IMR-90 (cell line): ENCODE measurements around the gene CETN1. TPM values are rescaled to one million over a fixed set of nuclear protein-coding genes. Genes with fewer than 3 reads are reported as not detected.

Experiments used
- ATAC-seq: fragments of 200-7000 bp; cut with Tn5 transposase; 2 replicates; pipeline ENCODE4 v1.9.1; 2020; ENCODE audit warnings: low read depth, mild to moderate bottlenecking, moderate library complexity
- BruUV-seq: library from RNA; stranded (reverse); fragments of 400-500 nt; replicated peaks from 2 replicates; lab custom pipeline; 2021; lab: Mats Ljungman, UMichigan
- CTCF ChIA-PET: fragments of 300-600 bp; formaldehyde crosslinking; extraction: SDS; loops from one replicate; lab custom pipeline; 2021; ENCODE audit warnings: antibody characterized with exemption; lab: Yijun Ruan, JAX
- POLR2A ChIA-PET: fragments of 300-600 bp; sonication (Branson Sonifier 250); formaldehyde crosslinking; loops from one replicate; lab custom pipeline; 2022; ENCODE audit warnings: antibody characterized with exemption; ENCODE audit not compliant: unreplicated experiment; lab: Charles Lee
- DNase-seq: peaks from one replicate; pipeline ENCODE4 v3.0.0; 2013
- H2AFZ ChIP-seq: replicated peaks from 2 replicates; pipeline ENCODE3; 2013; ENCODE audit warnings: low read length, mild to moderate bottlenecking; ENCODE audit not compliant: poor library complexity
- H2AK5ac ChIP-seq: 2 replicates; pipeline ENCODE4 v1.6.1; 2013; ENCODE audit warnings: low read depth, low read length, inconsistent platforms
- H2AK9ac ChIP-seq: replicated peaks from 2 replicates; pipeline ENCODE3; 2013; ENCODE audit warnings: mild to moderate bottlenecking, low read depth, low read length, moderate library complexity; ENCODE audit not compliant: poor library complexity
- H2BK120ac ChIP-seq: 2 replicates; pipeline ENCODE4 v1.6.1; 2013; ENCODE audit warnings: low read depth, low read length, inconsistent platforms
- H2BK15ac ChIP-seq: 3 replicates; pipeline ENCODE4 v1.6.1; 2013; ENCODE audit warnings: low read depth, low read length, inconsistent platforms
- H2BK20ac ChIP-seq: 2 replicates; pipeline ENCODE4 v1.6.1; 2013; ENCODE audit warnings: low read depth, mild to moderate bottlenecking, inconsistent platforms, low read length, moderate library complexity
- H2BK5ac ChIP-seq: 2 replicates; pipeline ENCODE4 v1.6.1; 2013; ENCODE audit warnings: mild to moderate bottlenecking, low read depth, low read length, inconsistent platforms; ENCODE audit not compliant: poor library complexity, severe bottlenecking
- H3K14ac ChIP-seq: replicated peaks from 2 replicates; pipeline ENCODE4 v1.6.1; 2013; ENCODE audit warnings: low read depth, low read length, inconsistent platforms
- H3K18ac ChIP-seq: 2 replicates; pipeline ENCODE4 v1.6.1; 2013; ENCODE audit warnings: low read depth, low read length, control low read depth
- H3K23ac ChIP-seq: 2 replicates; pipeline ENCODE4 v1.6.1; 2013; ENCODE audit warnings: low read depth, low read length, inconsistent platforms
- H3K27ac ChIP-seq: 2 replicates; pipeline ENCODE4 v1.5.1; 2013; ENCODE audit warnings: mild to moderate bottlenecking, control low read depth, low read length; ENCODE audit not compliant: insufficient read depth
- H3K27me3 ChIP-seq: 2 replicates; pipeline ENCODE4 v1.6.1; 2013; ENCODE audit warnings: low read length; ENCODE audit not compliant: control insufficient read depth, insufficient read depth
- H3K36me3 ChIP-seq: 2 replicates; pipeline ENCODE4 v1.6.1; 2013; ENCODE audit warnings: low read length, mixed read lengths; ENCODE audit not compliant: control insufficient read depth, insufficient read depth
- H3K4ac ChIP-seq: 2 replicates; pipeline ENCODE4 v1.6.1; 2013; ENCODE audit warnings: low read depth, low read length, inconsistent platforms
- H3K4me1 ChIP-seq: 2 replicates; pipeline ENCODE4 v1.6.1; 2013; ENCODE audit warnings: low read length, mixed read lengths; ENCODE audit not compliant: control insufficient read depth, insufficient read depth
- H3K4me2 ChIP-seq: 2 replicates; pipeline ENCODE4 v1.6.1; 2013; ENCODE audit warnings: low read depth, mild to moderate bottlenecking, control low read depth, low read length, moderate library complexity
- H3K4me3 ChIP-seq: 2 replicates; pipeline ENCODE4 v1.5.1; 2013; ENCODE audit warnings: low read depth, mild to moderate bottlenecking, control low read depth, low read length, moderate library complexity; ENCODE audit not compliant: insufficient read depth
- H3K56ac ChIP-seq: 2 replicates; pipeline ENCODE4 v1.6.1; 2013; ENCODE audit warnings: low read length, inconsistent platforms; ENCODE audit not compliant: insufficient read depth; ENCODE audit errors: extremely low read depth
- H3K79me1 ChIP-seq, 2 experiments: 2 replicates each; pipeline ENCODE4 v1.6.1; 2013; ENCODE audit warnings: low read length in 2 of 2, inconsistent platforms in 1 of 2, low read depth in 1 of 2
- H3K9ac ChIP-seq: 2 replicates; pipeline ENCODE4 v1.6.1; 2013; ENCODE audit warnings: low read depth, low read length, control low read depth
- H3K9me1 ChIP-seq: 2 replicates; pipeline ENCODE4 v1.6.1; 2013; ENCODE audit warnings: low read length, inconsistent platforms; ENCODE audit not compliant: insufficient read depth
- H3K9me3 ChIP-seq: 2 replicates; pipeline ENCODE4 v1.6.1; 2013; ENCODE audit warnings: low read length; ENCODE audit not compliant: control insufficient read depth, insufficient read depth
- H4K20me1 ChIP-seq: 2 replicates; pipeline ENCODE4 v1.6.1; 2013; ENCODE audit warnings: low read length, inconsistent platforms; ENCODE audit not compliant: insufficient read depth
- H4K5ac ChIP-seq: 2 replicates; pipeline ENCODE4 v1.6.1; 2013; ENCODE audit warnings: mild to moderate bottlenecking, low read depth, low read length, control low read depth
- H4K8ac ChIP-seq, 2 experiments: 2 replicates each; pipeline ENCODE4 v1.6.1; 2013; ENCODE audit warnings: low read depth in 2 of 2, low read length in 2 of 2, control low read depth in 1 of 2, inconsistent platforms in 1 of 2
- H4K91ac ChIP-seq: 2 replicates; pipeline ENCODE4 v1.6.1; 2013; ENCODE audit warnings: low read depth, low read length, inconsistent platforms; ENCODE audit not compliant: insufficient read depth
- CEBPB ChIP-seq: IDR thresholded peaks from 2 replicates; pipeline ENCODE4 v1.6.1; 2012; ENCODE audit warnings: low read depth, low read length, improper control_type of control experiment
- CHD1 ChIP-seq: IDR thresholded peaks from 2 replicates; pipeline ENCODE4 v1.6.1; 2012; ENCODE audit warnings: low read depth, low read length, improper control_type of control experiment
- FOS ChIP-seq: fragments of 150-350 bp; IDR thresholded peaks from 2 replicates; pipeline ENCODE4 v1.6.1; 2016; ENCODE audit warnings: low read depth, low read length
- MAFK ChIP-seq: IDR thresholded peaks from 2 replicates; pipeline ENCODE4 v1.6.1; 2012; ENCODE audit warnings: low read depth, low read length, improper control_type of control experiment
- MAZ ChIP-seq: IDR thresholded peaks from 2 replicates; pipeline ENCODE4 v1.6.1; 2012; ENCODE audit warnings: low read depth, mild to moderate bottlenecking, low read length, improper control_type of control experiment, moderate library complexity, borderline replicate concordance
- MXI1 ChIP-seq: IDR thresholded peaks from 2 replicates; pipeline ENCODE4 v1.6.1; 2012; ENCODE audit warnings: low read depth, mild to moderate bottlenecking, low read length, moderate library complexity, borderline replicate concordance
- POLR2A ChIP-seq: IDR thresholded peaks from 2 replicates; pipeline ENCODE4 v1.6.1; 2012; ENCODE audit warnings: mild to moderate bottlenecking, low read depth, low read length
- RAD21 ChIP-seq: IDR thresholded peaks from 2 replicates; pipeline ENCODE4 v1.6.1; 2012; ENCODE audit warnings: low read length, improper control_type of control experiment
- RCOR1 ChIP-seq: IDR thresholded peaks from 2 replicates; pipeline ENCODE4 v1.6.1; 2012; ENCODE audit warnings: mild to moderate bottlenecking, low read length, improper control_type of control experiment; ENCODE audit not compliant: insufficient replicate concordance
- RFX5 ChIP-seq: IDR thresholded peaks from 2 replicates; pipeline ENCODE4 v1.8.0; 2012; ENCODE audit warnings: low read depth, mild to moderate bottlenecking, low read length, moderate library complexity
- SMC3 ChIP-seq: fragments of 150-350 bp; IDR thresholded peaks from 2 replicates; pipeline ENCODE4 v1.6.1; 2016; ENCODE audit warnings: low read depth, mild to moderate bottlenecking, antibody characterized with exemption, low read length, moderate library complexity
- USF2 ChIP-seq: fragments of 150-350 bp; IDR thresholded peaks from 2 replicates; pipeline ENCODE4 v1.6.1; 2017; ENCODE audit warnings: mild to moderate bottlenecking, antibody characterized with exemption, low read length, low read depth
- WGBS, 2 experiments: methylation state at CpG; one replicate each; pipeline versions ENCODE4 v1.1.5 to v1.1.7; 2013; ENCODE audit warnings: missing lambda C conversion rate in 2 of 2; ENCODE audit not compliant: insufficient read length in 1 of 2; ENCODE audit errors: extremely low coverage in 2 of 2; 5-methylcytosine and 5-hydroxymethylcytosine counted together
- dilution Hi-C: fragments of 300-500 bp; cut with HindIII; formaldehyde crosslinking; loops from one replicate; pipeline ENCODE4 v1.14.3; 2018; ENCODE audit warnings: low sequenced_read_pairs; ENCODE audit not compliant: unreplicated experiment
- in situ Hi-C: fragments of 300-500 bp; cut with MboI; formaldehyde crosslinking; loops from 3 replicates; pipeline ENCODE4 v1.14.3; 2019; ENCODE audit warnings: low sequenced_read_pairs, inconsistent platforms, mixed read lengths
- intact Hi-C: fragments of 100-400 bp; cut with micrococcal nuclease; formaldehyde crosslinking; loops from 2 replicates; pipeline ENCODE4 v1.10.0; 2022
- polyA plus RNA-seq, 3 experiments: library from polyadenylated mRNA; depleted of rRNA; stranded (reverse); fragments of >200 nt; gene quantifications; 2 replicates each; pipeline ENCODE4 v1.2.3, GENCODE V29; 2012; ENCODE audit warnings: low replicate concordance in 1 of 3
- total RNA-seq: library from RNA; depleted of rRNA; stranded (reverse); fragments of >200 nt; gene quantifications from 2 replicates; pipeline ENCODE4 v1.2.3, GENCODE V29; 2012
- TF ChIP-seq, protein P1 (sequence below): fragments of 150-350 bp; IDR thresholded peaks from 2 replicates; pipeline ENCODE4 v1.6.1; 2016; ENCODE audit warnings: low read depth, mild to moderate bottlenecking, low read length, moderate library complexity, borderline replicate concordance
- TF ChIP-seq, protein P2 (sequence below): conservative IDR thresholded peaks from 2 replicates; pipeline ENCODE4 v1.5.1; 2012; ENCODE audit warnings: mild to moderate bottlenecking, low read depth, low read length, improper control_type of control experiment

CETN1 gene
- total and polyA plus RNA-seq, 2 of the 4 experiments (the other 2 are of a cell fraction) = not detected

- H3K4me2 ChIP-seq = no peak overlapping the region
- H3K56ac ChIP-seq = no peak overlapping the region
- no peak overlapping the region for H3K14ac ChIP-seq
- no peaks in the 10 kb centered on the region for H3K79me1 ChIP-seq
- no peak overlapping the region for H2BK5ac ChIP-seq
- no peak for ATAC-seq
- H3K4ac ChIP-seq = no peak overlapping the region
- no peaks in the 10 kb centered on the region for H3K4me1 ChIP-seq
- no peak overlapping the region for H2AK5ac ChIP-seq
- no peak overlapping the region for H4K91ac ChIP-seq
- H3K18ac ChIP-seq = no peak overlapping the region
- no peak for DNase-seq
- dilution Hi-C loops = no loop called here
- no peak overlapping the region for H3K4me3 ChIP-seq
- BruUV-seq = no TSS peak
- no peak overlapping the region for H4K8ac ChIP-seq
- H3K27ac ChIP-seq = no peak overlapping the region
- H3K9ac ChIP-seq = no peak overlapping the region
- H2BK20ac ChIP-seq = no peak overlapping the region
- no peak overlapping the region for H2BK120ac ChIP-seq
- H3K27me3 ChIP-seq = peaks cover 47% of the 10 kb centered on the region
- in situ Hi-C loops = no loop called here
- no peak overlapping the region for H2BK15ac ChIP-seq
- intact Hi-C loops = no loop called here
- H3K9me3 ChIP-seq = no peaks in the 10 kb centered on the region
- no peak overlapping the region for H3K23ac ChIP-seq
- POLR2A ChIA-PET = no interaction called here
- H2AK9ac ChIP-seq = no peak overlapping the region
- no peaks in the 10 kb centered on the region for H4K20me1 ChIP-seq
- no peaks in the 10 kb centered on the region for H3K36me3 ChIP-seq
- CTCF ChIA-PET = no interaction called here
- H2AFZ ChIP-seq = no peak overlapping the region
- no CpG with 5 or more reads among the region's 1 CpG for WGBS, 2 experiments
- no peaks in the 10 kb centered on the region for H3K9me1 ChIP-seq
- TF ChIP-seq POLR2A = no peak
- TF ChIP-seq MXI1 = no peak
- TF ChIP-seq RAD21 = no peak
- TF ChIP-seq, protein P1, sequence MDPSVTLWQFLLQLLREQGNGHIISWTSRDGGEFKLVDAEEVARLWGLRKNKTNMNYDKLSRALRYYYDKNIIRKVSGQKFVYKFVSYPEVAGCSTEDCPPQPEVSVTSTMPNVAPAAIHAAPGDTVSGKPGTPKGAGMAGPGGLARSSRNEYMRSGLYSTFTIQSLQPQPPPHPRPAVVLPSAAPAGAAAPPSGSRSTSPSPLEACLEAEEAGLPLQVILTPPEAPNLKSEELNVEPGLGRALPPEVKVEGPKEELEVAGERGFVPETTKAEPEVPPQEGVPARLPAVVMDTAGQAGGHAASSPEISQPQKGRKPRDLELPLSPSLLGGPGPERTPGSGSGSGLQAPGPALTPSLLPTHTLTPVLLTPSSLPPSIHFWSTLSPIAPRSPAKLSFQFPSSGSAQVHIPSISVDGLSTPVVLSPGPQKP = no peak
- TF ChIP-seq, protein P2, sequence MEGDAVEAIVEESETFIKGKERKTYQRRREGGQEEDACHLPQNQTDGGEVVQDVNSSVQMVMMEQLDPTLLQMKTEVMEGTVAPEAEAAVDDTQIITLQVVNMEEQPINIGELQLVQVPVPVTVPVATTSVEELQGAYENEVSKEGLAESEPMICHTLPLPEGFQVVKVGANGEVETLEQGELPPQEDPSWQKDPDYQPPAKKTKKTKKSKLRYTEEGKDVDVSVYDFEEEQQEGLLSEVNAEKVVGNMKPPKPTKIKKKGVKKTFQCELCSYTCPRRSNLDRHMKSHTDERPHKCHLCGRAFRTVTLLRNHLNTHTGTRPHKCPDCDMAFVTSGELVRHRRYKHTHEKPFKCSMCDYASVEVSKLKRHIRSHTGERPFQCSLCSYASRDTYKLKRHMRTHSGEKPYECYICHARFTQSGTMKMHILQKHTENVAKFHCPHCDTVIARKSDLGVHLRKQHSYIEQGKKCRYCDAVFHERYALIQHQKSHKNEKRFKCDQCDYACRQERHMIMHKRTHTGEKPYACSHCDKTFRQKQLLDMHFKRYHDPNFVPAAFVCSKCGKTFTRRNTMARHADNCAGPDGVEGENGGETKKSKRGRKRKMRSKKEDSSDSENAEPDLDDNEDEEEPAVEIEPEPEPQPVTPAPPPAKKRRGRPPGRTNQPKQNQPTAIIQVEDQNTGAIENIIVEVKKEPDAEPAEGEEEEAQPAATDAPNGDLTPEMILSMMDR = no peak
- TF ChIP-seq SMC3 = no peak
- no peak for TF ChIP-seq CHD1
- no peak for TF ChIP-seq USF2
- TF ChIP-seq RCOR1 = no peak
- TF ChIP-seq FOS = no peak
- no peak for TF ChIP-seq RFX5
- TF ChIP-seq CEBPB = no peak
- TF ChIP-seq MAZ = no peak
- no peak for TF ChIP-seq MAFK
- H4K5ac ChIP-seq = no peak overlapping the region
Measured at GRCh38 chr18:573385-573784, 6.8 kb upstream of the CETN1 start.
